ENCODE measurements around the gene PTPRCAP. TPM values are rescaled to one million over a fixed set of nuclear protein-coding genes. Genes with fewer than 3 reads are reported as not detected.

The PTPRCAP gene
- polyA plus RNA-seq, 5 donors, result 1.3 to 3.3 (median 1.8) TPM

DNA sequence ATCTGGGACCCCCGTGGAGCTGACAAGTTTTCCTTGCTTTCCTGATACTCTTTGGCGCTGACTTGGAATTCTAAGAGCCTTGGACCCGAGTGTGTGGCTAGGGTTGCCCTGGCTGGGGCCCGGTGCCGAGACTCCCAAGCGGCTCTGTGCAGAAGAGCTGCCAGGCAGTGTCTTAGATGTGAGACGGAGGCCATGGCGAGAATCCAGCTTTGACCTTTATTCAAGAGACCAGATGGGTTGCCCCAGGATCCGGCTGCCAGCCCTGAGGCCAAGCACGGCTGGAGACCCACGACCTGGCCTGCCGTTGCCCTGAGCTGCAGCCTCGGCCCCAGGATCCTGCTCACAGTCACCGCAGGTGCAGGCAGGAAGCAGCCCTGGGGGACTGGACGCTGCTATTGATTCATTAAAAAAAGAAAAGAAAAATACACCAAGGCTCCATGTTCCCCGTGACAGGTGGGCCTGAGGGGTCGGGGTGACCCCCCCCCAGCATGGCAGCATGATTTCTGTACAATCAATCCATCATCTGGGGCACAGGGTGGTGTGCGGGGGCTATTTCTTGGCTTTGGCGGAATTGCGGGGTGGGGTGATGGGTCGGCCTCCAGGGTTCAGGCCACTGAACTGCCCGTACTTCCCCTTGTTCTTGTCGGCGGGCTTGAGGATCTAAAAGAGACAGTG is 39.4 kb downstream of the PTPRCAP start:
- no peak for DNase-seq

DNA sequence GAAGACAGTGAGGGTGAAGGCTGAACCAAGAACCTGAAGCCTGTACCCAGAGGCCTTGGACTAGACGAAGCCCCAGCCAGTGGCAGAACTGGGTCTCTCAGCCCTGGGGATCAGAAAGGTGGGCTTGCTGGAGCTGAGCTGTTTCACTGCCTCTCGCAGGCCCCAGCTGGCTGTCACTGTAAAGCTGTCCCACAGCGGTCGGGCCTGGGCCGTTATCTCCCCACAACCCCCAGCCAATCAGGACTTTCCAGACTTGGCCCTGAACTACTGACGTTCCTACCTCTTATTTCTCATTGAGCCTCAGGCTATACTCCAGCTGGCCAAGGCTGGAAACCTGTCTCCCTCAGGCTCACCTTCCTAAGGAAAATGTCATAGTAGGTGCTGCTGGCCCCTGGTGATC is 39.9 kb downstream of the PTPRCAP start:
- no peak for DNase-seq

DNA sequence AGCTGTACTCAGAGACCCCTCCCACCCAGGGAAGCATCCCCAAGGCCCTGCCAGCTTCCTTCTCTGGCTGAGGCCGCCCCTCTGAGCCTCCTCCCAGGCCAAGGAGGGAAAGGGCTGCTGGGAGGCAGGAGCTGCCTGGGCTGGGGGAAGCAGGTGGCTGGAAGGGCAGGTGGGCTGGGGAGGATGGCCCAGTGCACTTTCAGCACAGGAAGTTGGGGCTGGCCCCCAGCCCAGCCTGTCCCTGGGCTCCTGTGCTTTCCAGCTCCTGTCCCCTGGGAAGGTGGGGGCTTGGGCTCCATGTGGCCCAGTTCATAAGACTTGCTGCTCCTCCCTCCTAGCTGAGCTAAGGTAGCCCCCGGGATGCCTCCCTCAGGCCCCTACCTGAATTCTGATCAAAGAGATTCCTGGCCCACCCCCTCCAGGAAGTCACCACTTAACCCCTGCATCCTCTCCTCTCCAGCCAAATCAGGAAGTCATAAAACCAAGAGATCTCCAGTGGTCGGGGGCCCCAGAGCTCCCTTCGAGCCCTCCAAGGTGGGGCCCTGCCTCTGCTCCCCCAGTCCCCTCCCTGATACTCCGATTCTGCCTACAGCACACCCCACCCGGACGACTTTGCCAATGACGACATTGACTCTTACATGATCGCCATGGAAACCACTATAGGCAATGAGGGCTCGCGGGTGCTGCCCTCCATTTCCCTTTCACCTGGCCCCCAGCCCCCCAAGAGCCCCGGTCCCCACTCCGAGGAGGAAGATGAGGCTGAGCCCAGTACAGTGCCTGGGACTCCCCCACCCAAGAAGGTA is 40.7 kb downstream of the PTPRCAP start:
- no peak for DNase-seq

DNA sequence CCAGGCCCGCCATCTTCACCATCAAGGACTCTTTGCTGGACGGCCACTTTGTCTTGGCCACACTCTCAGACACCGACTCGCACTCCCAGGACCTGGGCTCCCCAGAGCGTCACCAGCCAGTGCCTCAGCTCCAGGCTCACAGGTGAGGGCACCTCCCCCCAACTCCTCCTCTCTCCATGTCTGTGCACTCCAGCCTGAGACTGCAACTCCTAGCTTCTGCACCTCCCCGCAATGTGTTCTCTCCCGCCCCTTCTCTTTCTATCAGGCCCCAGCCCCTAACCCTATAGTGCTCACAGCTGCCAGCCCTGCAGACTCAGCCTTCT is 41.3 kb downstream of the PTPRCAP start:
- DNase-seq, result no peak

DNA sequence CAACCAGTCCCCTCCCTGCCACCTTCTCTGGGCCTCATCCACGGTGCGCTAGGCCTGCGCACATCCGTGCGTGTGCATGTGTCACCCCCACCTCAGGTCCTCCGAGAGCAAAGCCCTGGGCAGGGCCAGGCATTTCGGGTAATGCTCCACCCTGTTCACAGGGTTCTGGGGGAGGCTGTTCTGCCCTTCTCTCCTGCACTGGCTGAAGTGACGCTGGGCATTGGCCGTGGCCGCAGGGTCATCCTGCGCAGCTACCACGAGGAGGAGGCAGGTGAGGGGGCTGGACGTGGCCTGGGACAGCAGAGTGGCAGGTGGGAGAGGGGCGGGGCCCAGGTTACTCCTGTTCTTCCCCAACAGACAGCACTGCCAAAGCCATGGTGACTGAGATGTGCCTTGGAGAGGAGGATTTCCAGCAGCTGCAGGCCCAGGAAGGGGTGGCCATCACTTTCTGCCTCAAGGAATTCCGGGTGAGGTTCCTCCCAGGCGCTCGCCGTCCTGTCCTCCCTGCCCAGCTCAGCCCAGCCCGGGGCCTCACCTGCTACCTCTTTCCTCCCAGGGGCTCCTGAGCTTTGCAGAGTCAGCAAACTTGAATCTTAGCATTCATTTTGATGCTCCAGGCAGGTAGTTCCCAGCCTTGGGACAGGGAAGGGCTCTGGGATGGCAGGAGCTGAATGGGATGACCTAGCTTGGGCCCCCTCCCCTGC is 41.8 kb downstream of the PTPRCAP start:
- DNase-seq, result no peak

DNA sequence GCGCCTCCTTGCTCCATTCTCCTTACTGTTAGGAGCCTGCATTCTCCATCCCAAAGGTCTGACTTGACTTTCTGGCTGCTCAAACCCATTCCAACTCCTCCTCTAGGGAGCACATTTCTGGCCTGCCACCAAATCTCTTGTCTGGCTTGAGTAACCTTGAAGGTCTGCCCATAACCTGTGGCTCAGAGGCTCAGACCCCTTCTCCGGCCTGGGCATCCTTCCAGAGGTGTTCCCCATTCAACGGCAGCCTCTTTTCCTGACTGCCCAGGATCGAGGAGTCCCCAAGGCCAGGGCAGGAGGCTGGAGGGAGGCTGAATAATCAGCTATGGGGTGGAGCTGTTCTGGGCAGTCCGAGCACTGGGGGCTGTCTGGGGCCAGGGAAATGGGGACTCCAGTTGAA is 43.5 kb downstream of the PTPRCAP start:
- DNase-seq, result no peak

DNA sequence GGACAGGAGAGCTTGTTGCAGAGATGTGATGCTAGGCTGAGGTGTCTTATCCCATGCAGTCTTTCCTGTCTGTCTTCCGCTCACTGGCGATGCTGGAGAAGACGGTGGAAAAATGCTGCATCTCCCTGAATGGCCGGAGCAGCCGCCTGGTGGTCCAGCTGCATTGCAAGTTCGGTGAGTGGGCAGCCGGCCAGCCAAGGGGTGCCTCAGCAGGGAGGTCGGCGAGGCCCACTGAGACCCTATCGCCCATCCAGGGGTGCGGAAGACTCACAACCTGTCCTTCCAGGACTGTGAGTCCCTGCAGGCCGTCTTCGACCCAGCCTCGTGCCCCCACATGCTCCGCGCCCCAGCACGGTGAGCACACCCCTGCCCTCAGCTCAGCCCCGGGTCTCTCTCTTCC is 44.0 kb downstream of the PTPRCAP start:
- DNase-seq, result no peak

DNA sequence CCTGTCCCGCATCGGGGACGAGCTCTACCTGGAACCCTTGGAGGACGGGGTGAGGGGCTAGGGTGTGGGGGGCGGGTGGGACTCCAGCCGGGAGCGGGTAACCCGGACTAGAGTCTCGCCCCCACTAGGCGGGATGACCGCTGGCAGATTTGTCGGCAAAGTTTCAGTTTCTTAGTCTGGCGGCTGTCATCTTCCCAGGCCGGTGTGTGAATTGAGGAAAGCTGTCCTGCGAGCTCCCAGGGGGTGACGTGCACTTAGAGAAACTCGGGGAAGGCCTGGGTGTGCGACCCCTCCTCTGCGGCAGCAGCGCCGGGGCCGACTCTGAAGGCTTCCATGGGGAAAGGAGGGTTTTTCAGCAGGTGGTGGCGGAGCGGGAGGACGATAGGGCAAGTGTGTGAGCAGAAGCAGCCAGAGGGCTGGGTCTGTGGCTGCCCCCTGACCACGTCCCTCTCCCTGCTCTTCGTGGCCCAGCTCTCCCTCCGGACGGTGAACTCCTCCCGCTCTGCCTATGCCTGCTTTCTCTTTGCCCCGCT is 45.2 kb downstream of the PTPRCAP start:
- DNase-seq, result no peak

DNA sequence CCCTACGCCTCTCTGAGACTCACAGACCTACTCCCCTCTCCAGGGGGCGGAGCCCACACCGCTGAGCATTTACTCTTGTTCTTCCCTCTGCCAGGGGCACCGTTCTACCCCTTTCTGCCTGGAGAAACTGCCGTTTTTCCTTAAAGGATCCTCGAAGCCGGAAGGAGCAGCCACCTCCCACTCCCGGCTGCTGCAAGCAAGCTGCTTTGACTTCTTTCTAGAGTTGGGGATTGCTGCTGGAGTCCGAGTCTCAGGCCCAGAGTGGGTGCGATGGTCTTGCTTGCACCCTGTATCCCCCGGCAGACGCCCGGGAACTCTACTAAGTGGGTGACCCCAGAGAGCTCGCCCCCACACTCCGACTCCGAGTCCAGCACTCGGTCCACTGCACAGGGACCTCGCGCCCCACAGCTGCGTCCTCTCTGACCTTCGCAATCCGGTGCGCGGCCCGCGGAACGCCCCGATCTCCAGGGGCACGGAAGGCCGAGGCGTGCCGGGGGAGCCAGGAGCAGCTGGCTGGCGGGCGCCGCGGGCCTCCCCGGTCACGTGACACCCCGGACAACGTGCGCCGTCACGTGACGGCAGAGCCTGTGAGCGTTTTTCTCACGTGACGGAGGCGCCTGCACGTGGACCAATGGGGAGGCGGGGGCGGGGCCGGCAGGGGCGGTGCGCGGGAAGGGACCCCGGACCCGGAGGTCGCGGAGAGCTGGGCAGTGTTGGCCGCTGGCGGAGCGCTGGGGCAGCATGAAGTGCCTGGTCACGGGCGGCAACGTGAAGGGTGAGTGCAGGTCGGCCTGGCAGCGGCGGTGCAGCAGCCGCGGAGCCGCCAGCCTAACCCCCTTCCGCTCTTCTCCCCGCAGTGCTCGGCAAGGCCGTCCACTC is 45.9 kb downstream of the PTPRCAP start, which contains the start of gene RAD9A:
TSS of gene RAD9A (plus strand) at position 683 of the 879 bp plus-strand sequence. CDS start at position 742, 59 bp downstream.
- DNase-seq, result peak; percentile 93 to 95

DNA sequence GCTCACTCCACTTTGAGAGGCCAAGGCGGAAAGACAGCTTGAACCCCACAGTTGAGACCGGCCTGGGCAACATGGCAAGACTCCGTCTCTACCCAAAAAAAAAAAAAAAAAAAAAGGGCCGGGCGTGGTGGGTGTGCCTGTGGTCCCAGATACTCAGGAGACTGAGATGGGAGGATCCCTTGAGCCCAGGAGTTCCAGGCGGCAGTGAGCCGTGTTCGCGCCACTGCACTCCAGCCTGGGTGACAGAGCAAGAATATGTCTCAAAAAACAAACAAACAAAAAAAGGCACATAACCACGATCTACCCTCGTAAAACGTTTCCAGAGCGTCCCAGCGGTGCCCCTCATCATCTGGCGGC is 46.6 kb downstream of the PTPRCAP start:
- DNase-seq, result no peak

DNA sequence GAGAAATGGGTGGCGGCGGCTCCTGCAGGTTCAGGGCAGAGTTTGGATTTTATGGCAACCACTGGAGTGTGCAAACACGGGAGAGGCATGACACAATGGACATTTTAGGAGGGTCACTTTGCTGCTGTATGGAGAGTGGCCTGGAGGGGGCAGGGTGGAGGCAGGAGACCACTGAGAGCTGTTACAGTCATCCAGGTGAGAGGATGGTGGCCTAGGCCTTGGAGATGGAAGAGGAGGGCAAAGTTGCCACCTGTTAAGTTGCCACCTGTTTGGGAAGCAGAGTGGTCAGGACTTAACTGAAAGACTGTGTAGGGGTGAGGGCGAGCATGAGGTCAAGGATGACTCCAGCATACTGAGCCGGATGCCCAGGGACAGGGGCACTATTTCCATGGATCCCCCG is 48.0 kb downstream of the PTPRCAP start:
- no peak for DNase-seq

DNA sequence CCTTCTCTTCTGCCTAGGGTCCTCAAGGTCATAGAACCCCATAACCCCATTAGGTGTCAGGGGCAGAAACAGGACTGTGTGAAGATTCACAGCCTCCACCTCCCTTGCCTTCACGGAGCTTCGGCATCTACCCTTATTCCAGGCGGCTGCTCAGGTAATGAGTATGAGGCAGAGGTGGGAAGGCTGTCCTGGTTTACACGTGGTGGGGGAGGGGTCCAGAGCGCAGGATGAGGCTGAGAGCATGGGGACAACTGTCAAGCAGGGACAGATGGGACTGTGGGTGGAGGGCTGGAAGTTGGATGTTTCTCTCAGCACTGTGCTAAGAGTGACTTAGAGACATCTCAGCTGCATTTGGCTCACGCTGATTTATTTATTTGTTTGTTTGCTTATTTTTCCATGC is 50.0 kb downstream of the PTPRCAP start:
- DNase-seq, result no peak

DNA sequence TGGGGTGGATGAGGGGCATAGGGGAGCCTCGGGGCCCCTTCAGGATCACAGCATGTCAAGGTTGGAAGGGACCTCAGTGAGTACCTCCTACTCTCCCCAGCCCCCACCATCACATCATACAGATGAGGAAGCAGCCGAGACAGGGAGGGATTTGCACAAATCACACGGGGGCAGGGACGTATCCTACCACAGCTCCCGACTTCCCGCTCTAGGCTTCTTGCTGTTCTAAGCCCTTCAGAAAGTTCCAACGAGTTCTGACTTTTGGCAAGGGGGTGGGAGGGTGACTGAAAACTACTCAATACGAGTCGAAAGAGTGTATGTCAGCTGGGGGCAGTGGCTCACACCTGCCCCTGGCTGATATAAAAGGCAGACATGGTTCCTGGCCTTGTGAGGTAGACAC is 50.4 kb downstream of the PTPRCAP start:
- DNase-seq, result no peak

Other genes with a start within 250 kb of the PTPRCAP start
- gene GRK2, start 171.2 kb downstream of the PTPRCAP start, polyA plus RNA-seq (ENCODE audit: insufficient read depth in 1 of 5, insufficient read length in 5 of 5, low replicate concordance in 1 of 5), result 10 to 100 TPM; 43.6 to 75.6 (median 57.5) TPM
- 10 to 100 TPM; 33.2 to 53.5 (median 47.0) TPM for gene ANKRD13D, start 148.4 kb downstream of the PTPRCAP start, polyA plus RNA-seq (ENCODE audit: insufficient read depth in 1 of 5, insufficient read length in 5 of 5, low replicate concordance in 1 of 5)
- 10 to 100 TPM; 21.8 to 37.6 (median 30.3) TPM for gene SSH3, start 134.2 kb downstream of the PTPRCAP start, polyA plus RNA-seq (ENCODE audit: insufficient read depth in 1 of 5, insufficient read length in 5 of 5, low replicate concordance in 1 of 5)
- 10 to 100 TPM; 21.3 to 40.2 (median 35.8) TPM for gene POLD4, start 84.1 kb downstream of the PTPRCAP start, polyA plus RNA-seq (ENCODE audit: insufficient read depth in 1 of 5, insufficient read length in 5 of 5, low replicate concordance in 1 of 5)
- 10 to 100 TPM; 11.1 to 14.7 (median 13.7) TPM for gene CLCF1, start 64.1 kb downstream of the PTPRCAP start, polyA plus RNA-seq (ENCODE audit: insufficient read depth in 1 of 5, insufficient read length in 5 of 5, low replicate concordance in 1 of 5)
- 10 to 100 TPM; 18.4 to 30.8 (median 24.2) TPM for gene RAD9A, start 45.7 kb downstream of the PTPRCAP start, polyA plus RNA-seq (ENCODE audit: insufficient read depth in 1 of 5, insufficient read length in 5 of 5, low replicate concordance in 1 of 5)
- 100 to 1,000 TPM in 4 of 5 donors, 10 to 100 TPM in 1; 99.0 to 167 (median 115) TPM for gene PPP1CA, start 35.8 kb downstream of the PTPRCAP start, polyA plus RNA-seq (ENCODE audit: insufficient read depth in 1 of 5, insufficient read length in 5 of 5, low replicate concordance in 1 of 5)
- gene TBC1D10C, start 33.6 kb downstream of the PTPRCAP start, polyA plus RNA-seq (ENCODE audit: insufficient read depth in 1 of 5, insufficient read length in 5 of 5, low replicate concordance in 1 of 5), result 1 to 10 TPM; 3.9 to 6.2 (median 4.7) TPM
- 1 to 10 TPM; 2.6 to 5.3 (median 4.5) TPM for gene CARNS1, start 22.0 kb downstream of the PTPRCAP start, polyA plus RNA-seq (ENCODE audit: insufficient read depth in 1 of 5, insufficient read length in 5 of 5, low replicate concordance in 1 of 5)
- gene RPS6KB2, start 9.2 kb downstream of the PTPRCAP start, polyA plus RNA-seq (ENCODE audit: insufficient read depth in 1 of 5, insufficient read length in 5 of 5, low replicate concordance in 1 of 5), result 10 to 100 TPM; 34.2 to 45.2 (median 40.7) TPM
- 10 to 100 TPM; 39.8 to 75.4 (median 45.9) TPM for gene CORO1B, start 5.8 kb upstream of the PTPRCAP start, polyA plus RNA-seq (ENCODE audit: insufficient read depth in 1 of 5, insufficient read length in 5 of 5, low replicate concordance in 1 of 5)
- not detected for gene GPR152, start 15.0 kb upstream of the PTPRCAP start, polyA plus RNA-seq (ENCODE audit: insufficient read depth in 1 of 5, insufficient read length in 5 of 5, low replicate concordance in 1 of 5)
- 1 to 10 TPM; 1.9 to 2.5 (median 2.2) TPM for gene CABP4, start 17.7 kb upstream of the PTPRCAP start, polyA plus RNA-seq (ENCODE audit: insufficient read depth in 1 of 5, insufficient read length in 5 of 5, low replicate concordance in 1 of 5)
- 10 to 100 TPM; 34.8 to 67.1 (median 47.5) TPM for gene TMEM134, start 31.6 kb upstream of the PTPRCAP start, polyA plus RNA-seq (ENCODE audit: insufficient read depth in 1 of 5, insufficient read length in 5 of 5, low replicate concordance in 1 of 5)
- gene AIP, start 45.3 kb upstream of the PTPRCAP start, polyA plus RNA-seq (ENCODE audit: insufficient read depth in 1 of 5, insufficient read length in 5 of 5, low replicate concordance in 1 of 5), result 10 to 100 TPM; 45.4 to 67.7 (median 60.0) TPM
- gene PITPNM1, start 67.7 kb upstream of the PTPRCAP start, polyA plus RNA-seq (ENCODE audit: insufficient read depth in 1 of 5, insufficient read length in 5 of 5, low replicate concordance in 1 of 5), result 10 to 100 TPM; 16.3 to 33.3 (median 19.5) TPM
- gene CDK2AP2, start 70.5 kb upstream of the PTPRCAP start, polyA plus RNA-seq (ENCODE audit: insufficient read depth in 1 of 5, insufficient read length in 5 of 5, low replicate concordance in 1 of 5), result 10 to 100 TPM; 23.4 to 48.9 (median 29.2) TPM
- gene CABP2, start 85.8 kb upstream of the PTPRCAP start, polyA plus RNA-seq (ENCODE audit: insufficient read depth in 1 of 5, insufficient read length in 5 of 5, low replicate concordance in 1 of 5), result not detected
- 1,000 to 10,000 TPM in 1 of 5 donors, 100 to 1,000 TPM in 4; 653 to 1,043 (median 745) TPM for gene GSTP1, start 146.1 kb upstream of the PTPRCAP start, polyA plus RNA-seq (ENCODE audit: insufficient read depth in 1 of 5, insufficient read length in 5 of 5, low replicate concordance in 1 of 5)
- 100 to 1,000 TPM; 140 to 210 (median 174) TPM for gene NDUFV1, start 169.3 kb upstream of the PTPRCAP start, polyA plus RNA-seq (ENCODE audit: insufficient read depth in 1 of 5, insufficient read length in 5 of 5, low replicate concordance in 1 of 5)
- gene NUDT8, start 192.3 kb upstream of the PTPRCAP start, polyA plus RNA-seq (ENCODE audit: insufficient read depth in 1 of 5, insufficient read length in 5 of 5, low replicate concordance in 1 of 5), result 1 to 10 TPM; 3.1 to 8.1 (median 3.4) TPM
- gene TBX10, start 202.1 kb upstream of the PTPRCAP start, polyA plus RNA-seq (ENCODE audit: insufficient read depth in 1 of 5, insufficient read length in 5 of 5, low replicate concordance in 1 of 5), result under 1 TPM in 1 of 5 donors, not detected in 4; 0.12 TPM
- gene ACY3, start 213.0 kb upstream of the PTPRCAP start, polyA plus RNA-seq (ENCODE audit: insufficient read depth in 1 of 5, insufficient read length in 5 of 5, low replicate concordance in 1 of 5), result 1 to 10 TPM in 1 of 5 donors, under 1 TPM in 4; 0.26 to 1.1 (median 0.47) TPM
- gene ALDH3B2, start 236.9 kb upstream of the PTPRCAP start, polyA plus RNA-seq (ENCODE audit: insufficient read depth in 1 of 5, insufficient read length in 5 of 5, low replicate concordance in 1 of 5), result 1 to 10 TPM in 4 of 5 donors, under 1 TPM in 1; 0.98 to 1.8 (median 1.2) TPM